Breast epithelium (tissue), 3 donors: ENCODE results near the gene PKD1.

Source experiments
- CTCF ChIP-seq, 3 donors: fragments of 450-650 bp; IDR thresholded peaks; one replicate each; pipeline ENCODE4 v1.5.1; 2016 to 2017; ENCODE audit warnings: antibody characterized with exemption in 3 of 3, mild to moderate bottlenecking in 3 of 3, moderate library complexity in 3 of 3
- POLR2A ChIP-seq: fragments of 450-650 bp; IDR thresholded peaks from one replicate; pipeline ENCODE4 v1.6.1; 2016; ENCODE audit warnings: antibody characterized with exemption, mild to moderate bottlenecking, moderate library complexity
- POLR2AphosphoS5 ChIP-seq, 3 donors: sonication (generic); formaldehyde crosslinking; IDR thresholded peaks; one replicate each; pipeline ENCODE4 v1.6.1; 2017; ENCODE audit warnings: antibody characterized with exemption in 3 of 3

GRCh38 chr16:2040041-2040786 is 95.5 kb downstream of the PKD1 start:
- TF ChIP-seq POLR2A, result no peak
- TF ChIP-seq CTCF (IDR thresholded peaks at IDR 0.05), result no peak
- no peak for TF ChIP-seq POLR2AphosphoS5 (IDR thresholded peaks at IDR 0.05)
